Endothelial cell of umbilical vein (primary cell): ENCODE results near the gene SCAMP2. TPM values are rescaled to one million over a fixed set of nuclear protein-coding genes. Genes with fewer than 3 reads are reported as not detected.
"Not testable (repeated sequence)": the region's sequence is repeated elsewhere in the genome, so short reads cannot be mapped to it uniquely, and the experiment has no call there.

Experiments used
- BruUV-seq: library from RNA; stranded (reverse); fragments of 400-500 nt; replicated peaks from 2 replicates; lab custom pipeline; 2021; lab: Mats Ljungman, UMichigan
- CTCF ChIA-PET: fragments of 300-600, 350-600 bp; sonication (Branson Sonifier 250); formaldehyde crosslinking; loops from one replicate; lab custom pipeline; 2021; ENCODE audit warnings: antibody characterized with exemption, inconsistent platforms; lab: Charles Lee
- POLR2A ChIA-PET: fragments of 300-600, 350-600 bp; sonication (Branson Sonifier 250); formaldehyde crosslinking; loops from one replicate; lab custom pipeline; 2021; ENCODE audit warnings: antibody characterized with exemption, inconsistent platforms; lab: Charles Lee
- DNase-seq: peaks from one replicate; pipeline ENCODE4 v3.0.0-alpha.2; 2011; ENCODE audit warnings: low read depth, low spot score
- FAIRE-seq: peaks from 2 replicates; lab custom pipeline; 2011; peaks lifted over from hg19 to GRCh38; lab: Jason Lieb, UNC
- H2AFZ ChIP-seq: 2 replicates; pipeline ENCODE4 v1.6.0; 2012; ENCODE audit warnings: low read depth, low read length, control low read depth, inconsistent platforms
- H3K27ac ChIP-seq: 2 replicates; pipeline ENCODE4 v1.5.1; 2011; ENCODE audit warnings: low read depth, mild to moderate bottlenecking, control low read depth, low read length, moderate library complexity; ENCODE audit not compliant: insufficient read depth
- H3K27me3 ChIP-seq, 2 experiments: 2 replicates each; pipeline versions ENCODE4 v1.6.0 to v1.6.1; 2011; ENCODE audit warnings: low read length in 2 of 2, mixed read lengths in 1 of 2; ENCODE audit not compliant: control insufficient read depth in 2 of 2, insufficient read depth in 2 of 2
- H3K36me3 ChIP-seq, 2 experiments: 2 replicates in 1 of 2; 3 replicates in 1 of 2; pipeline ENCODE4 v1.5.1; 2011; ENCODE audit warnings: low read length in 2 of 2, mild to moderate bottlenecking in 1 of 2, moderate library complexity in 1 of 2; ENCODE audit not compliant: control insufficient read depth in 2 of 2, insufficient read depth in 2 of 2; ENCODE audit errors: extremely low read depth in 1 of 2
- H3K4me1 ChIP-seq: 3 replicates; pipeline ENCODE4 v1.5.1; 2011; ENCODE audit warnings: mild to moderate bottlenecking, low read length; ENCODE audit not compliant: control insufficient read depth, insufficient read depth; ENCODE audit errors: extremely low read depth
- H3K4me2 ChIP-seq: 2 replicates; pipeline ENCODE4 v1.6.1; 2011; ENCODE audit warnings: low read length, control low read depth, mixed read lengths; ENCODE audit not compliant: insufficient read depth
- H3K4me3 ChIP-seq, 3 experiments: fragments of 200-600 bp in 1 of 3; sonication (generic), shearing (Covaris generic) in 1 of 3; replicated peaks in 1 of 3; 2 replicates each; pipeline ENCODE4 v1.5.1; 2011 to 2016; ENCODE audit warnings: control low read depth in 3 of 3, low read length in 3 of 3, mild to moderate bottlenecking in 2 of 3, inconsistent platforms in 1 of 3, low read depth in 1 of 3, moderate library complexity in 1 of 3; ENCODE audit not compliant: insufficient read depth in 1 of 3
- H3K79me2 ChIP-seq: 2 replicates; pipeline ENCODE4 v1.6.0; 2012; ENCODE audit warnings: low read length, inconsistent platforms; ENCODE audit not compliant: control insufficient read depth, insufficient read depth
- H3K9ac ChIP-seq: replicated peaks from 2 replicates; pipeline ENCODE3; 2011; ENCODE audit warnings: low read length, control low read depth; ENCODE audit not compliant: insufficient read depth; ENCODE audit errors: extremely low read depth
- H3K9me1 ChIP-seq: replicated peaks from 3 replicates; pipeline ENCODE4 v1.6.0; 2011; ENCODE audit warnings: mild to moderate bottlenecking, low read length; ENCODE audit not compliant: control insufficient read depth, insufficient read depth; ENCODE audit errors: extremely low read depth
- H3K9me3 ChIP-seq: replicated peaks from 2 replicates; pipeline ENCODE4 v1.5.1; 2012; ENCODE audit warnings: low read length, inconsistent platforms; ENCODE audit not compliant: control insufficient read depth, insufficient read depth
- H4K20me1 ChIP-seq: replicated peaks from 2 replicates; pipeline ENCODE3; 2011; ENCODE audit warnings: mild to moderate bottlenecking, low read length; ENCODE audit not compliant: control insufficient read depth, insufficient read depth; ENCODE audit errors: extremely low read depth
- CTCF ChIP-seq, 2 donors: IDR thresholded peaks; 1 replicate in 1 of 2; 2 replicates in 1 of 2; pipeline ENCODE4 v1.5.1; 2011; ENCODE audit warnings: low read length in 2 of 2, mild to moderate bottlenecking in 2 of 2, moderate library complexity in 2 of 2, control low read depth in 1 of 2, inconsistent platforms in 1 of 2, low read depth in 1 of 2; ENCODE audit not compliant: insufficient read depth in 1 of 2; ENCODE audit errors: extremely low read depth in 1 of 2
- EZH2 ChIP-seq: IDR thresholded peaks from 2 replicates; pipeline ENCODE4 v1.6.1; 2012; ENCODE audit warnings: borderline replicate concordance, low read depth, mild to moderate bottlenecking, moderate library complexity, low read length, inconsistent platforms; ENCODE audit not compliant: severe bottlenecking
- FOS ChIP-seq: IDR thresholded peaks from 2 replicates; pipeline ENCODE4 v1.6.1; 2011; ENCODE audit warnings: mild to moderate bottlenecking, low read length, moderate library complexity, borderline replicate concordance; ENCODE audit not compliant: insufficient read depth
- GATA2 ChIP-seq: IDR thresholded peaks from 2 replicates; pipeline ENCODE4 v1.7.0; 2011; ENCODE audit warnings: low read depth, mild to moderate bottlenecking, moderate library complexity, mixed read lengths, low read length; ENCODE audit not compliant: insufficient read length, insufficient read depth
- JUN ChIP-seq: IDR thresholded peaks from 2 replicates; pipeline ENCODE4 v1.6.1; 2011; ENCODE audit warnings: borderline replicate concordance, low read depth; ENCODE audit not compliant: insufficient read length, insufficient read depth
- MAX ChIP-seq: IDR thresholded peaks from 2 replicates; pipeline ENCODE4 v1.6.1; 2011; ENCODE audit not compliant: insufficient read depth, insufficient read length
- MYC ChIP-seq: IDR thresholded peaks from one replicate; pipeline ENCODE4 v1.6.1; 2011; ENCODE audit warnings: mild to moderate bottlenecking, low read depth, low read length
- POLR2A ChIP-seq: IDR thresholded peaks from 2 replicates; pipeline ENCODE4 v1.6.1; 2012; ENCODE audit warnings: low read depth, mild to moderate bottlenecking, control low read depth, low read length
- POLR2AphosphoS5 ChIP-seq: IDR thresholded peaks from 2 replicates; pipeline ENCODE4 v1.6.1; 2012; ENCODE audit warnings: low read depth, mild to moderate bottlenecking, control low read depth, low read length, moderate library complexity; ENCODE audit not compliant: insufficient read depth
- dilution Hi-C: fragments of 300-500 bp; cut with MboI; formaldehyde crosslinking; loops from one replicate; pipeline ENCODE4 v1.15.0; 2019; ENCODE audit warnings: low sequenced_read_pairs; ENCODE audit not compliant: extremely low pct_ligation_motif_present
- intact Hi-C: fragments of 100-400 bp; cut with micrococcal nuclease; formaldehyde crosslinking; loops from one replicate; pipeline ENCODE4 v1.10.0; 2022
- polyA plus RNA-seq, 4 experiments: library from polyadenylated mRNA; depleted of rRNA in 3 of 4; stranded (reverse) in 3 of 4; unstranded in 1 of 4; fragments of >200 nt; gene quantifications; 2 replicates each; pipeline versions ENCODE4 v1.2.1 to v1.2.3, GENCODE V29; 2011 to 2012; ENCODE audit warnings: missing spikeins in 1 of 4
- total RNA-seq: library from RNA; stranded (reverse); gene quantifications from 2 replicates; pipeline ENCODE4 v1.2.3, GENCODE V29; 2021

The SCAMP2 gene
- total and polyA plus RNA-seq, 2 donors (not counting 3 experiments of a cell fraction or from before 2014, with no cell fraction given), result 67.3 to 256 TPM

- H3K9me3 ChIP-seq, H3K27me3 ChIP-seq, dilution Hi-C loops, H3K79me2 ChIP-seq, H3K9ac ChIP-seq, BruUV-seq, H3K27ac ChIP-seq, H3K4me3 ChIP-seq, H4K20me1 ChIP-seq, FAIRE-seq, H2AFZ ChIP-seq, H3K4me1 ChIP-seq, H3K9me1 ChIP-seq, H3K4me2 ChIP-seq, DNase-seq, intact Hi-C loops: not testable (repeated sequence)
- CTCF ChIA-PET, result interaction anchor here (1.6 kb wide), 1 partner anchor 12 kb away, joined by 6 read pairs; the partner anchor contains the start of gene FAM219B
- POLR2A ChIA-PET, result interaction anchor here (0.7 kb wide), 2 partner anchors 121 to 231 kb away, joined by 3 to 6 read pairs; no protein-coding TSS in a partner anchor
- H3K36me3 ChIP-seq, result peaks cover 0 to 12% of the 10 kb centered on the region in 2 experiments
Measured at GRCh38 chr15:74894383-74894782, 21.2 kb upstream of the SCAMP2 start.

- Histone ChIP-seq H3K4me3 (no peak overlapping the region), H2AFZ (no peak overlapping the region), H3K79me2 (peaks cover 6% of the 10 kb centered on the region), H4K20me1 (no peaks in the 10 kb centered on the region), H3K9me3 (no peaks in the 10 kb centered on the region), H3K27ac (no peak overlapping the region), H3K9ac (no peak overlapping the region), H3K36me3 (peaks cover 0 to 12% of the 10 kb centered on the region in 2 experiments), H3K9me1 (no peaks in the 10 kb centered on the region), H3K4me1 (peaks cover 12% of the 10 kb centered on the region), H3K27me3 (no peaks in the 10 kb centered on the region), H3K4me2 (no peak overlapping the region)
- no peak for FAIRE-seq
- dilution Hi-C loops, result no loop called here
- CTCF ChIA-PET, result interaction anchor here (0.5 to 2.8 kb wide), 3 partner anchors 8 to 20 kb away, joined by 3 to 17 read pairs (median 6); partner anchors contain the start of gene FAM219B
- no TSS peak for BruUV-seq
- no peak for DNase-seq
- TF ChIP-seq POLR2A, result no peak
- TF ChIP-seq CTCF (IDR thresholded peaks at IDR 0.05; ENCODE audit: extremely low read depth in 1 of 2, insufficient read depth in 1 of 2, low read depth in 1 of 2, low read length in 2 of 2), result no peak
- no peak for TF ChIP-seq GATA2
- no peak for TF ChIP-seq JUN
- TF ChIP-seq POLR2AphosphoS5, result no peak
- no peak for TF ChIP-seq EZH2
- TF ChIP-seq MYC, result no peak
- TF ChIP-seq FOS, result no peak
- no peak for TF ChIP-seq MAX
- POLR2A ChIA-PET, result no interaction called here
- intact Hi-C loops, result no loop called here
Measured at GRCh38 chr15:74893627-74894026, 20.5 kb upstream of the SCAMP2 start.
